ENCODE data around the gene SPNS3. TPM values are rescaled to one million over a fixed set of nuclear protein-coding genes. Genes with fewer than 3 reads are reported as not detected.

The SPNS3 gene
- polyA plus RNA-seq, 1 of the 3 experiments (the other 2 are of a cell fraction): 0.05 TPM

DNA sequence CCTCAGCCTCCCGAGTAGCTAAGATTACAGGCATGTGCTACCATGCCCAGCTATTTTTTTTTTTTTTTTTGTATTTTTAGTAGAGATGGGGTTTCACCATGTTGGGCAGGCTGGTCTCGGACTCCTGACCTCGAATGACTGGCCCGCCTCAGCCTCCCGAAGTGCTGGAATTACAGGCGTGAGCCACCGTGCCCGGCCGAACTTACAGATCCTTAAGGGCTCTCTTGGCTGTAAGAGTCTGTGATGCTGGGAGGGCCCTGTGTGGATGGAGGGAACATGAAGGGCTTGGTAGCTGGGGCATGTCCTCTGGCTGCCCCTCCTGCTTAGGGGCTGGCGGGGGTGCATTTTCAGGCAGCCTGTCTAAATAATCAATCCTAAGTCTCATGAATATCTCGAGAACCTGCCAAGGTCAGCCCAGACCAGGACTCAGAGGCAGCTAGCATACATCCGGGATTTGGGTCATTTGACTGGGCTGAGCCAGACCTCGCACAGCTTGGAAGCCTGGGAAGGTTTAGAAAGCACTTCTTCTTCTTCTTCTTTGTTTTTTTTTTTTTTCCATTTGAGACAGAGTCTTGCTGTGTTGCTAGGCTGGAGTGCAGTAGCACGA, 17.1 kb downstream of the SPNS3 start:
- POLR2A ChIA-PET: interaction anchor here (1.0 kb wide), 1 partner anchor 14 kb away, joined by 4 read pairs; no protein-coding TSS in a partner anchor

More for the DNA sequence above, 17.1 kb downstream of the SPNS3 start:
- no peaks in the 10 kb centered on the region for H3F3A ChIP-seq (replicated peaks; ENCODE audit: insufficient read depth)
- H3K9me2 ChIP-seq: no peaks in the 10 kb centered on the region
- no peak for DNase-seq
- no peaks in the 10 kb centered on the region for H3K4me1 ChIP-seq (ENCODE audit: control insufficient read depth in 1 of 2, insufficient read depth in 2 of 2, low read depth in 1 of 2, low read length in 1 of 2)
- H3K27ac ChIP-seq (ENCODE audit: low read depth in 2 of 2, low read length in 1 of 2): no peak overlapping the region
- TF ChIP-seq TCF12 (IDR thresholded peaks at IDR 0.05) (no peak), POLR2AphosphoS5 (IDR thresholded peaks at IDR 0.05; ENCODE audit: low read depth, low read length) (no peak), CHD2 (IDR thresholded peaks at IDR 0.05; ENCODE audit: low read length, partially characterized antibody) (no peak), RFX5 (IDR thresholded peaks at IDR 0.05; ENCODE audit: low read length) (no peak), RCOR1 (IDR thresholded peaks at IDR 0.05; ENCODE audit: low read length) (no peak), YY1 (IDR thresholded peaks at IDR 0.05; ENCODE audit: low read depth) (no peak), RAD21 (IDR thresholded peaks at IDR 0.05; ENCODE audit: low read length) (no peak), SMC3 (IDR thresholded peaks at IDR 0.05; ENCODE audit: low read depth, low read length) (no peak), NFIC (IDR thresholded peaks at IDR 0.05; ENCODE audit: borderline replicate concordance) (no peak), GABPA (IDR thresholded peaks at IDR 0.05; ENCODE audit: low read depth) (no peak)
- TF ChIP-seq, protein P1, sequence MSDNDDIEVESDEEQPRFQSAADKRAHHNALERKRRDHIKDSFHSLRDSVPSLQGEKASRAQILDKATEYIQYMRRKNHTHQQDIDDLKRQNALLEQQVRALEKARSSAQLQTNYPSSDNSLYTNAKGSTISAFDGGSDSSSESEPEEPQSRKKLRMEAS (IDR thresholded peaks at IDR 0.05; ENCODE audit: low read depth): no peak
- TF ChIP-seq, protein P2, sequence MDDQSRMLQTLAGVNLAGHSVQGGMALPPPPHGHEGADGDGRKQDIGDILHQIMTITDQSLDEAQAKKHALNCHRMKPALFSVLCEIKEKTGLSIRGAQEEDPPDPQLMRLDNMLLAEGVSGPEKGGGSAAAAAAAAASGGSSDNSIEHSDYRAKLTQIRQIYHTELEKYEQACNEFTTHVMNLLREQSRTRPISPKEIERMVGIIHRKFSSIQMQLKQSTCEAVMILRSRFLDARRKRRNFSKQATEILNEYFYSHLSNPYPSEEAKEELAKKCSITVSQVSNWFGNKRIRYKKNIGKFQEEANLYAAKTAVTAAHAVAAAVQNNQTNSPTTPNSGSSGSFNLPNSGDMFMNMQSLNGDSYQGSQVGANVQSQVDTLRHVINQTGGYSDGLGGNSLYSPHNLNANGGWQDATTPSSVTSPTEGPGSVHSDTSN (IDR thresholded peaks at IDR 0.05): no peak
- TF ChIP-seq, protein P3, sequence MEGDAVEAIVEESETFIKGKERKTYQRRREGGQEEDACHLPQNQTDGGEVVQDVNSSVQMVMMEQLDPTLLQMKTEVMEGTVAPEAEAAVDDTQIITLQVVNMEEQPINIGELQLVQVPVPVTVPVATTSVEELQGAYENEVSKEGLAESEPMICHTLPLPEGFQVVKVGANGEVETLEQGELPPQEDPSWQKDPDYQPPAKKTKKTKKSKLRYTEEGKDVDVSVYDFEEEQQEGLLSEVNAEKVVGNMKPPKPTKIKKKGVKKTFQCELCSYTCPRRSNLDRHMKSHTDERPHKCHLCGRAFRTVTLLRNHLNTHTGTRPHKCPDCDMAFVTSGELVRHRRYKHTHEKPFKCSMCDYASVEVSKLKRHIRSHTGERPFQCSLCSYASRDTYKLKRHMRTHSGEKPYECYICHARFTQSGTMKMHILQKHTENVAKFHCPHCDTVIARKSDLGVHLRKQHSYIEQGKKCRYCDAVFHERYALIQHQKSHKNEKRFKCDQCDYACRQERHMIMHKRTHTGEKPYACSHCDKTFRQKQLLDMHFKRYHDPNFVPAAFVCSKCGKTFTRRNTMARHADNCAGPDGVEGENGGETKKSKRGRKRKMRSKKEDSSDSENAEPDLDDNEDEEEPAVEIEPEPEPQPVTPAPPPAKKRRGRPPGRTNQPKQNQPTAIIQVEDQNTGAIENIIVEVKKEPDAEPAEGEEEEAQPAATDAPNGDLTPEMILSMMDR (IDR thresholded peaks at IDR 0.05): no peak
- TF ChIP-seq, protein P4, sequence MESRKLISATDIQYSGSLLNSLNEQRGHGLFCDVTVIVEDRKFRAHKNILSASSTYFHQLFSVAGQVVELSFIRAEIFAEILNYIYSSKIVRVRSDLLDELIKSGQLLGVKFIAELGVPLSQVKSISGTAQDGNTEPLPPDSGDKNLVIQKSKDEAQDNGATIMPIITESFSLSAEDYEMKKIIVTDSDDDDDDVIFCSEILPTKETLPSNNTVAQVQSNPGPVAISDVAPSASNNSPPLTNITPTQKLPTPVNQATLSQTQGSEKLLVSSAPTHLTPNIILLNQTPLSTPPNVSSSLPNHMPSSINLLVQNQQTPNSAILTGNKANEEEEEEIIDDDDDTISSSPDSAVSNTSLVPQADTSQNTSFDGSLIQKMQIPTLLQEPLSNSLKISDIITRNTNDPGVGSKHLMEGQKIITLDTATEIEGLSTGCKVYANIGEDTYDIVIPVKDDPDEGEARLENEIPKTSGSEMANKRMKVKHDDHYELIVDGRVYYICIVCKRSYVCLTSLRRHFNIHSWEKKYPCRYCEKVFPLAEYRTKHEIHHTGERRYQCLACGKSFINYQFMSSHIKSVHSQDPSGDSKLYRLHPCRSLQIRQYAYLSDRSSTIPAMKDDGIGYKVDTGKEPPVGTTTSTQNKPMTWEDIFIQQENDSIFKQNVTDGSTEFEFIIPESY (IDR thresholded peaks at IDR 0.05; ENCODE audit: borderline replicate concordance, low read depth): no peak
- CTCF ChIA-PET: interaction anchor here (0.8 to 1.2 kb wide), 2 partner anchors 30 to 116 kb away, joined by 3 read pairs; no protein-coding TSS in a partner anchor
- WGBS (ENCODE audit: low lambda C conversion rate): 83% methylated on average over 14 of the region's 14 CpGs
- H3K36me3 ChIP-seq (replicated peaks in 1 of 2; ENCODE audit: control insufficient read depth in 1 of 2, insufficient read depth in 2 of 2, low read length in 1 of 2): no peaks in the 10 kb centered on the region
- no peaks in the 10 kb centered on the region for H4K20me1 ChIP-seq (ENCODE audit: insufficient read depth)
- no peak overlapping the region for H2AFZ ChIP-seq (ENCODE audit: low read depth)
- no peaks in the 10 kb centered on the region for H3K79me2 ChIP-seq (ENCODE audit: insufficient read depth)
- no peak overlapping the region for H3K4me3 ChIP-seq (ENCODE audit: low read depth in 2 of 2, low read length in 1 of 2)
- peaks cover 6% of the 10 kb centered on the region; the same call in 1 of the 2 replicates for H3K27me3 ChIP-seq (ENCODE audit: insufficient read depth)
- no peaks in the 10 kb centered on the region for H3K9me3 ChIP-seq
- no peak overlapping the region for H3K9ac ChIP-seq
- H3K4me2 ChIP-seq: no peak overlapping the region
